Activated CD4-positive, alpha-beta T cell treated with anti-CD3 and anti-CD28 coated beads, Interleukin-2, amount 50 U/mL, for 4 hours (primary cell): Measurements from ENCODE around the gene PRSS2.
A peak's percentile ranks its signal among the peaks of the same experiment; 100 is the strongest.

Experiments
- DNase-seq, 2 experiments: peaks; one replicate each; pipeline ENCODE4 v3.0.0-alpha.2; 2020

Gene PRSS2

DNA sequence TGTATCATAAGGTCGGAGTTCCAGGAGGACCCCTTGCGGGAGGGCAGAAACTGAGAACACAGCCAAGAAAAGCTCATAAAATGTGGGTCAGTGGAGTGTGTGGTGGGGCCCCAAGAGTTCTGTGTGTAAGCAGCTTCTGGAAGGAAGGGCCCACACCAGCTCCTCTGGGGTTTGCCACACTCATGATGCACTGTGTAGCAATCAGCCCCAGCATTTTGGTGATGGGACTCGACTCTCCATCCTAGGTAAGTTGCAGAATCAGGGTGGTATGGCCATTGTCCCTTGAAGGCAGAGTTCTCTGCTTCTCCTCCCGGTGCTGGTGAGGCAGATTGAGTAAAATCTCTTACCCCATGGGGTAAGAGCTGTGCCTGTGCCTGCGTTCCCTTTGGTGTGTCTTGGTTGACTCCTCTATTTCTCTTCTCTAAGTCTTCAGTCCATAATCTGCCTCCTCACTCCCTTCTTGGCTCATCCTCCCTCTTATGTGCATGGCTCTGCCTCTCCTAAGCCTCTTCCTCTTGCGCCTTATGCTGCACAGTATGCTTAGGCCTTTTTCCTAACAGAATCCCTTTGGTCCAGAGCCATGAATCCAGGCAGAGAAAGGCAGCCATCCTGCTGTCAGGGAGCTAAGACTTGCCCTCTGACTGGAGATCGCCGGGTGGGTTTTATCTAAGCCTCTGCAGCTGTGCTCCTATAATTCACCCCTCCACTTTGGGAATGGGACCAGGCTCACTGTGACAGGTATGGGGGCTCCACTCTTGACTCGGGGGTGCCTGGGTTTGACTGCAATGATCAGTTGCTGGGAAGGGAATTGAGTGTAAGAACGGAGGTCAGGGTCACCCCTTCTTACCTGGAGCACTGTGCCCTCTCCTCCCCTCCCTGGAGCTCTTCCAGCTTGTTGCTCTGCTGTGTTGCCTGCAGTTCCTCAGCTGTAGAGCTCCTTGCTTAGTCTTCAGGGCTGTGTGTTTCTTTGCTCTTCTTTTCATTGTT lies 17.8 kb downstream of the PRSS2 start:
- no peak for DNase-seq

DNA sequence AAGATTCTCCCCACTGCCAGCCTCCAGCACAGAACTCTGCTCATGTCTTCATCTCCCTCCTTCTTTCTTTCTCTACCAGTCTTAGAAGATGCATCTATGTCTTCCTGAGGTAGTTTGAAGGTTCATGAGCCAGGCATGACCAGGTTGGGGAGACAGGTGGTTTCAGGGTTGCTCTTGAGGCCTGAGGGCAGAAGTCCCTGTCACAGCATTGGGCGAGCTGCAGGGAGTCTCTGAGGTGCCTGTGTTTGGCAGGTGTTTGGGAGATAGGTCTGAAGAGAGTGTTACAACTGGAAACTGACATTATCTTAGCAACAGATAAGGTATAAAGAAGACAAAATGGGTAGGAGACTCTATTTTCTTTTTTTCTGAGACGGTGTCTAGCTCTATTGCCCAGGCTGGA lies 18.7 kb downstream of the PRSS2 start:
- DNase-seq: no peak

DNA sequence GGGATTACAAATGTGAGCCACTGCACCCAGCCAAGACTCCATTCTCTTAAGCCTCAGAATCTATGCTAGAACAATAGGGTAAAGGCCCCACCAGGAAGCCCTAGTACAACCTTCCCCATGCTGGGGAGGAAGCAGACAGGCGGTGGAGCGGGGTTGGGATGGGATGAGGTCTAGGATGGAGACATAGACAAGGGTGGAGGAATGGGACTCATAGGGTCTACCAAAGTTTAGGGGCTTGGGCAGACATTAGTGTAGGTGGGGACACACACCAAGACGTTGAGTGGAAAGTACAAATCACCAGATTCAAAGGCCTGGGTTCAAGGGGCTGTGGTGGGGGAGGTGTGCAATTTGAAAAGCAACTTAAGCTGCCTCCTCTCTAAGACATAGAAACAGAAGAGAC lies 19.3 kb downstream of the PRSS2 start:
- no peak for DNase-seq

DNA sequence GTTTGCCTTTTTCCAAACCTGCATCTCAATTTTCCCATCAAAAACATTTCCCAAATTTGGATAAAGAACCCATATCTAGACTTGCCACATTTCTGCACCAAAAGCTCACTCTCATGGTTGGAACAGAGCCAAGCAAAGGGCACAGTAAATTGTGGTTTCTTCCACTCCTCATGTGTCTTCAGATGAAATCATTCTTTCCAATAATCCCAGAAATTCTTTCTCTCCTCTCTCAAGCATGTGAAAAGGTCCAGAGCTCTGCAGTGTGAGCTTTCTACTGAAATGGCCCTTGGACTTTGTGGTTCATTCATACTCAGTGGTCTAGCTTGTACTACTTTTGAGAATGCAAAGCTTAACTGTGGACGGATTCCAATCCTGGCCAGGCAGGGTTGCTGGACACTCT lies 19.8 kb downstream of the PRSS2 start:
- no peak for DNase-seq

DNA sequence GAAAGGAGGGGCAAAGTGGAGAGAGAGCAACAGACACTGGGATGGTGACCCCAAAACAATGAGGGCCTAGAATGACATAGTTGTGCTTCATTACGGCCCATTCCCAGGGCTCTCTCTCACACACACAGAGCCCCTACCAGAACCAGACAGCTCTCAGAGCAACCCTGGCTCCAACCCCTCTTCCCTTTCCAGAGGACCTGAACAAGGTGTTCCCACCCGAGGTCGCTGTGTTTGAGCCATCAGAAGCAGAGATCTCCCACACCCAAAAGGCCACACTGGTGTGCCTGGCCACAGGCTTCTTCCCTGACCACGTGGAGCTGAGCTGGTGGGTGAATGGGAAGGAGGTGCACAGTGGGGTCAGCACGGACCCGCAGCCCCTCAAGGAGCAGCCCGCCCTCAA lies 20.7 kb downstream of the PRSS2 start:
- no peak for DNase-seq

DNA sequence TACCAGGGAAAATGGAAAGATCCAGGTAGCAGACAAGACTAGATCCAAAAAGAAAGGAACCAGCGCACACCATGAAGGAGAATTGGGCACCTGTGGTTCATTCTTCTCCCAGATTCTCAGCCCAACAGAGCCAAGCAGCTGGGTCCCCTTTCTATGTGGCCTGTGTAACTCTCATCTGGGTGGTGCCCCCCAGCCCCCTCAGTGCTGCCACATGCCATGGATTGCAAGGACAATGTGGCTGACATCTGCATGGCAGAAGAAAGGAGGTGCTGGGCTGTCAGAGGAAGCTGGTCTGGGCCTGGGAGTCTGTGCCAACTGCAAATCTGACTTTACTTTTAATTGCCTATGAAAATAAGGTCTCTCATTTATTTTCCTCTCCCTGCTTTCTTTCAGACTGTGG lies 21.4 kb downstream of the PRSS2 start:
- DNase-seq: no peak

DNA sequence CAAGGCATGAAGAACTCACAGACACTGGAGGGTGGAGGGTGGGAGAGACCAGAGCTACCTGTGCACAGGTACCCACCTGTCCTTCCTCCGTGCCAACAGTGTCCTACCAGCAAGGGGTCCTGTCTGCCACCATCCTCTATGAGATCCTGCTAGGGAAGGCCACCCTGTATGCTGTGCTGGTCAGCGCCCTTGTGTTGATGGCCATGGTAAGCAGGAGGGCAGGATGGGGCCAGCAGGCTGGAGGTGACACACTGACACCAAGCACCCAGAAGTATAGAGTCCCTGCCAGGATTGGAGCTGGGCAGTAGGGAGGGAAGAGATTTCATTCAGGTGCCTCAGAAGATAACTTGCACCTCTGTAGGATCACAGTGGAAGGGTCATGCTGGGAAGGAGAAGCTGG lies 21.8 kb downstream of the PRSS2 start:
- DNase-seq: no peak

DNA sequence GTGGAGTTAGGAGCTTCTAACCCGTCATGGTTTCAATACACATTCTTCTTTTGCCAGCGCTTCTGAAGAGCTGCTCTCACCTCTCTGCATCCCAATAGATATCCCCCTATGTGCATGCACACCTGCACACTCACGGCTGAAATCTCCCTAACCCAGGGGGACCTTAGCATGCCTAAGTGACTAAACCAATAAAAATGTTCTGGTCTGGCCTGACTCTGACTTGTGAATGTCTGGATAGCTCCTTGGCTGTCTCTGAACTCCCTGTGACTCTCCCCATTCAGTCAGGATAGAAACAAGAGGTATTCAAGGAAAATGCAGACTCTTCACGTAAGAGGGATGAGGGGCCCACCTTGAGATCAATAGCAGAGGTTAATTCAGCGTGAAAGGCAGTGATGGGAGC lies 22.4 kb downstream of the PRSS2 start:
- no peak for DNase-seq

DNA sequence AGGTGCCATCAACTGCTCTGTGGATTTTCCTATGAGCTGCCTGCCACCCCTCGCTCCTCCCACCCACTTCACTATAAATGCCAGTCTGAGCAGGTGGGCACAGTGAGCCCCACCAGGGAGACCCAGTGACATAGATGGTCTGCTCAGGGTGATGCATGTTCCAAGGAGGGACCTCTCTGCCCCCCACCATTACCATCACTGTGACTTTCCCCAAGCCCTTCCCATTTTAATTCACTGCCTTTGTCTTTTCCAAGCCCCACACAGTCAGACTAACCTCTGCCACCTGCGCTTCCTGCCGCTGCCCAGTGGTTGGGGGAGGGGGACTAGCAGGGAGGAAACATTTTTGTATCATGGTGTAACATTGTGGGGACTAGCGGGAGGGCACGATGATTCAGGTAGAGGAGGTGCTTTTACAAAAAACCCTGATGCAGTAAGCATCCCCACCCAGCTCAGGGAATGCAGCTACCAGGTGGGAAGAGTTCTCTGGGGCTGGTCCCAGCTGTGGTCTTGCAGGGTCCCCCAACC lies 24.6 kb downstream of the PRSS2 start:
- DNase-seq: peak; percentile 57 to 59

DNA sequence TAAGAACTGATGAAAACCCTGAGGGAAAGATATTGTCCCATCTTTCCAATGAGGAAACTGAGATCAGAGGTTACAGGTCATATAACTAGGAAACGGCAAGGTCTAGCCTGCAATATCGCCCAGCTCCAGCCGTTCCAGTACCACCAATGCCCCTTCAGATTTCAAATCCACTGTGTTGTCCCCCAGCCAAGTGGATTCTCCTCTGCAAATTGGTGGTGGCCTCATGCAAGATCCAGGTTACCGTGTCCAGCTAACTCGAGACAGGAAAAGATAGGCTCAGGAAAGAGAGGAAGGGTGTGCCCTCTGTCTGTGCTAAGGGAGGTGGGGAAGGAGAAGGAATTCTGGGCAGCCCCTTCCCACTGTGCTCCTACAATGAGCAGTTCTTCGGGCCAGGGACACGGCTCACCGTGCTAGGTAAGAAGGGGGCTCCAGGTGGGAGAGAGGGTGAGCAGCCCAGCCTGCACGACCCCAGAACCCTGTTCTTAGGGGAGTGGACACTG lies 25.3 kb downstream of the PRSS2 start:
- DNase-seq: no peak

DNA sequence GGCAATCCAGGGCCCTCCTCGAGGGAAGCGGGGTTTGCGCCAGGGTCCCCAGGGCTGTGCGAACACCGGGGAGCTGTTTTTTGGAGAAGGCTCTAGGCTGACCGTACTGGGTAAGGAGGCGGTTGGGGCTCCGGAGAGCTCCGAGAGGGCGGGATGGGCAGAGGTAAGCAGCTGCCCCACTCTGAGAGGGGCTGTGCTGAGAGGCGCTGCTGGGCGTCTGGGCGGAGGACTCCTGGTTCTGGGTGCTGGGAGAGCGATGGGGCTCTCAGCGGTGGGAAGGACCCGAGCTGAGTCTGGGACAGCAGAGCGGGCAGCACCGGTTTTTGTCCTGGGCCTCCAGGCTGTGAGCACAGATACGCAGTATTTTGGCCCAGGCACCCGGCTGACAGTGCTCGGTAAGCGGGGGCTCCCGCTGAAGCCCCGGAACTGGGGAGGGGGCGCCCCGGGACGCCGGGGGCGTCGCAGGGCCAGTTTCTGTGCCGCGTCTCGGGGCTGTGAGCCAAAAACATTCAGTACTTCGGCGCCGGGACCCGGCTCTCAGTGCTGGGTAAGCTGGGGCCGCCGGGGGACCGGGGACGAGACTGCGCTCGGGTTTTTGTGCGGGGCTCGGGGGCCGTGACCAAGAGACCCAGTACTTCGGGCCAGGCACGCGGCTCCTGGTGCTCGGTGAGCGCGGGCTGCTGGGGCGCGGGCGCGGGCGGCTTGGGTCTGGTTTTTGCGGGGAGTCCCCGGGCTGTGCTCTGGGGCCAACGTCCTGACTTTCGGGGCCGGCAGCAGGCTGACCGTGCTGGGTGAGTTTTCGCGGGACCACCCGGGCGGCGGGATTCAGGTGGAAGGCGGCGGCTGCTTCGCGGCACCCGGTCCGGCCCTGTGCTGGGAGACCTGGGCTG lies 26.0 kb downstream of the PRSS2 start:
- DNase-seq: no peak

DNA sequence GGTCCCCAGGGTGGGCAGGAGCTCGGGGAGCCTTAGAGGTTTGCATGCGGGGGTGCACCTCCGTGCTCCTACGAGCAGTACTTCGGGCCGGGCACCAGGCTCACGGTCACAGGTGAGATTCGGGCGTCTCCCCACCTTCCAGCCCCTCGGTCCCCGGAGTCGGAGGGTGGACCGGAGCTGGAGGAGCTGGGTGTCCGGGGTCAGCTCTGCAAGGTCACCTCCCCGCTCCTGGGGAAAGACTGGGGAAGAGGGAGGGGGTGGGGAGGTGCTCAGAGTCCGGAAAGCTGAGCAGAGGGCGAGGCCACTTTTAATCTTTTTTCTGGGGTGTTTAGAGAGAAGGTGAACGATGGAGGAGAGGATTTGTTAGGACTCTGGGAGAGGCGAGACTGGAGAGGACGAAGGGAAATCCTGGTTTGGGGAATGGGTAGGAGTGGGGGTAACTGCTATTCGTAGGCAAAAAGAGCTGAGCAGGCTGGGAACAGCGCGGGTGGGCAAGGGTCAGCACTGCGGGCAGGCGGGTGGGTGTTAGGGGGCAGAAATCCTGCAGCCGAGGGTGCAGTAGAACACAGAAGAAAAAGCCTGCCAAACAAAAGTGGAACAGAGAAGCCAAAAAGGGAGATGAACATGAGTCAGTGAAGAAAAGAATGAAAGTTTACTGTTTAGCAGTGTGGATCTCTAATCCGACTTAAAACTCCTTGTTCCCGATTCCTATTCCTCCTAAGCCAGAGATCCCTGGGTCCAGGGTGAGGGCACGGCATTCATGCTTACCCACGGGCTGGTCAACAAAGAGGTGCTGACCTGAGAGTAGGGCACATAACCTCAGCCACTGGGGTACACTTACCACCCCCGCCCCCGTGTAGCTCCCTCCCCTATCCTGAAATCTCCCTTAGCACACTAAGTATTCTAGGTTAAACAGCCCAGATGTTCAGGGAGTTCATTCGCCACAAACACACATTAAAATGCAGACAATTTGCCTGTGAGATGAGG lies 26.9 kb downstream of the PRSS2 start:
- DNase-seq: no peak

DNA sequence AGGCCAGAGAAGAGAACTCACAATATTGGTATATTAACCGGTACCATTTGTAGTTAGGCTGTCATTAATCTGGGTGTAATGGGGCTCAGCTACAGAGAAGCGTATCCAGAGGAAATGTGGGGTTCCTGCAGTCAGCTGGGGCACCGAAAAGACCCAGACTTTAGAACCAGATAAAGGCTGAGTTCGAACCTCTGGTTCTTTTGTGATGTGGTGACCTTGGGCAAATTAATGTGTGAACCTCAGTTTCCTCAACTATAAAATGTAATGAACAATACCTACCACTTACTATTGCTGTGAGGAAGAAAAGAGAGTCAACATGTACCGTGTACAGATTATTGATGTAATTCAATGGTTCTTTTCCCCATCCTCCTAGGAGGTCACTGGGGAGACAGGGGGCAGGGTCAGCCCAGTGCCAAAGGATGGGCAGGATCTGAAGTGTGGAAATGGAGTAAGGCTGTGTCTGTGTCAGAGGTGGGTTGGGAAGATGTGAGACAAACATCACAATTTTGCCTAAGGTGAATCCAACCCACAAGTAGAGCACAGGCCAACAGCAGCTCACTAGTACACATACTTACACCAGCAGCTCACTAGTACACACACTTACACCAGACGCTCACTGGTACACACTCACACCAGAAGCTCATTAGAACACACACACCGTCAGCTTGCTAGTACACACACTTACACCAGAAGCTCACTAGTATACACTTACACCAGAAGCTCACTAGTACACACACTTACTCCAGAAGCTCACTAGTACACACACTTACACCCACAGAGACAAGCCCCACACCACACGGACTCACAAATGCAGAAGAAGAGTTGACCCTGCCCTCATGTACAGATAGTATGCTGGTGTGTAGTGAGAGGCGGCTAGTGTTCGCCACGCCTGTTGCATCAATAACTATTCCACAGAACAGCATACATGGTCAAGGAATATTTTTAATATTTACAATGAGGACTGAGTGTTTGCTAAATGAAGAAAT lies 28.0 kb downstream of the PRSS2 start:
- DNase-seq: no peak

DNA sequence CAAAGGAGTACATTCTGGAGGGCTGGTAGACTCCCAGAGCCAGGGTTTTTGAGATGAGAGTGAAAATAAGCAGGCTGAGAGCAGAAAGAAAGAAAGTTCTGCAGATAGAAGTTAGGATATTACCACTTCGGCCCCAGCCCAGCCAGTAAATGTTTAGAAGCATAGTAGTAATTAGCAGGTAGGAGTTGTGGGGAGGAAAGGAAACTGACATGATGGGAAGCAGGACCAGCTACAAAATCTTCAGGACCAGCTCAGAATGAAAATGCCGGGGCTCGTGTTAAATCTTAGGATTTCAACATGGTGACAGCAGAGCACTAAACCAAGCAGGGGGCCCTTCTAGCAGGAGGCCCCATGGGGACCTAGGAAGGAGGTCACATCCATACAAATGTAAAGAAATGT lies 28.7 kb downstream of the PRSS2 start:
- no peak for DNase-seq

DNA sequence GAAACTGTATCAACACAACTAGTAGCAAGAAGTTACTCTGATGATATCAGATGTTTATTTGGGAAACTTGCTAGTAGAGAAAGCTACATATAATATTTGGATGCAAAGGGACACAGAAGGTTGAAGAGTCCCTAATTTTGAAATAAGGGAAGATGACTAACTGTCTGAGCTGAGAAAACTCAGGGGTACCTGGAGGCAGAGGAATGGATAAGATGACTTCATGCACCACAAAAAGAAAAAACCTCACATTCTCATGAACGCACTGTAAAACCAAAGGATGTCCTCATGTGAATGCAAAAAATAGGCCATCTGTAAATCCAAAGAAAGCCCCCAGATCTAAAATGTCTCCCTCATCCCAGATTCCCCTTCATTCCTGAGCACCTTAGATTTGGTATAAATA lies 29.3 kb downstream of the PRSS2 start:
- no peak for DNase-seq

DNA sequence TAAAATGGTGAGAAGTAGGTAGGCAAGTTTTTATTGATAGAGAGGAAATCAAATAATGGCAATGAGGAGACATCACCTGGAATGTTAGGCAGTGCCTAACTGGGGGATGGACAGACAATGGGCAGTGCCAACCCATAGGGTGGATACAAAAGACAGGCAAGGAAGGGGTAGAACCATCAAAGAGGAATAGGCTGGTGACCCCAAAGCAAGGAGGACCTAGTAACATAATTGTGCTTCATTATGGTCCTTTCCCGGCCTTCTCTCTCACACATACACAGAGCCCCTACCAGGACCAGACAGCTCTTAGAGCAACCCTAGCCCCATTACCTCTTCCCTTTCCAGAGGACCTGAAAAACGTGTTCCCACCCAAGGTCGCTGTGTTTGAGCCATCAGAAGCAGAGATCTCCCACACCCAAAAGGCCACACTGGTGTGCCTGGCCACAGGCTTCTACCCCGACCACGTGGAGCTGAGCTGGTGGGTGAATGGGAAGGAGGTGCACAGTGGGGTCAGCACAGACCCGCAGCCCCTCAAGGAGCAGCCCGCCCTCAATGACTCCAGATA lies 30.0 kb downstream of the PRSS2 start:
- no peak for DNase-seq

DNA sequence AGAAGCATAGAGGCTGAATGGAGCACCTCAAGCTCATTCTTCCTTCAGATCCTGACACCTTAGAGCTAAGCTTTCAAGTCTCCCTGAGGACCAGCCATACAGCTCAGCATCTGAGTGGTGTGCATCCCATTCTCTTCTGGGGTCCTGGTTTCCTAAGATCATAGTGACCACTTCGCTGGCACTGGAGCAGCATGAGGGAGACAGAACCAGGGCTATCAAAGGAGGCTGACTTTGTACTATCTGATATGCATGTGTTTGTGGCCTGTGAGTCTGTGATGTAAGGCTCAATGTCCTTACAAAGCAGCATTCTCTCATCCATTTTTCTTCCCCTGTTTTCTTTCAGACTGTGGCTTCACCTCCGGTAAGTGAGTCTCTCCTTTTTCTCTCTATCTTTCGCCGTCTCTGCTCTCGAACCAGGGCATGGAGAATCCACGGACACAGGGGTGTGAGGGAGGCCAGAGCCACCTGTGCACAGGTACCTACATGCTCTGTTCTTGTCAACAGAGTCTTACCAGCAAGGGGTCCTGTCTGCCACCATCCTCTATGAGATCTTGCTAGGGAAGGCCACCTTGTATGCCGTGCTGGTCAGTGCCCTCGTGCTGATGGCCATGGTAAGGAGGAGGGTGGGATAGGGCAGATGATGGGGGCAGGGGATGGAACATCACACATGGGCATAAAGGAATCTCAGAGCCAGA lies 31.0 kb downstream of the PRSS2 start:
- no peak for DNase-seq

DNA sequence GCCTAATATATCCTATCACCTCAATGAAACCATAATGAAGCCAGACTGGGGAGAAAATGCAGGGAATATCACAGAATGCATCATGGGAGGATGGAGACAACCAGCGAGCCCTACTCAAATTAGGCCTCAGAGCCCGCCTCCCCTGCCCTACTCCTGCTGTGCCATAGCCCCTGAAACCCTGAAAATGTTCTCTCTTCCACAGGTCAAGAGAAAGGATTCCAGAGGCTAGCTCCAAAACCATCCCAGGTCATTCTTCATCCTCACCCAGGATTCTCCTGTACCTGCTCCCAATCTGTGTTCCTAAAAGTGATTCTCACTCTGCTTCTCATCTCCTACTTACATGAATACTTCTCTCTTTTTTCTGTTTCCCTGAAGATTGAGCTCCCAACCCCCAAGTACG lies 31.5 kb downstream of the PRSS2 start:
- DNase-seq: no peak

DNA sequence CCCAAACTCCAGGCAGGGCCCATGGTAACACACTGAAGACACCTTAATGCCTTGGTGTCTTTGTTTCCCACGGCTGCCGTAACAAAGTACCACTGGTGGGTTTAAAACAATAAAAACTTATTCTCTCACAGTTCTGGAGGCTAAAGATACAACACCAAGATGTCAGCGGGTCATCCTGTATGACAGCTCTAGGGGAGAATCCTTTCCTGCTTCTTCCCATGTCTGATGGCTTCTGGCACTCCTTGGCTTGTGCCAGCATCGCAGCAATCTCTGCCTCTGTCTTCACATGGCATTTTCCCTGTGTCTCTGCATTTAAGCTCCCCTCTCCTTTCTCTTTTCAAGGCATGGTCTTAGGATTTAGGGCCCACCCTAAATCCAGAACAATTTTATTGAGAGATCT lies 33.1 kb downstream of the PRSS2 start:
- DNase-seq: no peak

DNA sequence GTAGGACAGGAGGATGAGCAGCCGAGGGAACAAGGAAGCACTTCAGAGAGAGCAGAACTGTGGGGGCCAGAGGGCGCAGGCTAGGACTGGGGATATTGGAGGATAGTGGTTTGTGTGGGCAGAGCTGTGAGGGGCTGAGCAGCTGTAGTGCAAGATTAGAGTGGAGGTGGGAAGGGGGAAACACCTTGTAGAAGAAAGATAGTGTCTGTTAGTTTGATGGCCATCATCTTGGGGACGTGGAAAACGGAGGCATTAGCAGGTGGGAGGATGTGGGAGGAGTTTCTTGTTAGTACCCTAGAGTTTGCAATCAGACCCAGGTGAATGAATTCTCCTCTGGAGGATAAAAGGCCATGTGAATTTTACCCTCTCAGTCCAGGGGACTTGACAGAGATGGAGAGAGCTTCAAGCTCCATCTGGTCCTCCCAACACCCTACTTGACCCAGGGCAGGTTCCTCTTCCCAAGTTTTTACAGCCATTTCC lies 34.0 kb downstream of the PRSS2 start:
- DNase-seq: no peak
